Measurements from ENCODE around the gene PSAPL1.

The PSAPL1 gene

DNA sequence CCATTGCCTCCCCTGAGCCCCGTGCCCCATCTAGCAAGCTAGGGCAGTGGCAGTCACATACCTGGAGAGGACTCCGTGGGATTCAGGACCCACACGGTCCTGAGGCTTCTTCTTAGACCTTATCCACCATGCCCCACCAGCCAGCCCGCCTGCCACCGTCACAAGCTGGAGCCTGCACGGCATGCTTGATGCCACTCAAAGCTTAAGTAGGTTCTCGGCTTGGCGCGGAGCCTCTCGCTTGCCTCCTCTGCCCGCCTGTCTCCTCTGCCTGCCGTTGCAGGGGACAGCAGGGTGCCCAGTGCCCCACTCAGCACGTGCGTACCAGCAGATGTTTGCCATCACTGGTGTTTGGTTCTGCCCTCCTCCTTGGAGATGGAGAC lies 14.1 kb downstream of the PSAPL1 start:
- no peak for DNase-seq

DNA sequence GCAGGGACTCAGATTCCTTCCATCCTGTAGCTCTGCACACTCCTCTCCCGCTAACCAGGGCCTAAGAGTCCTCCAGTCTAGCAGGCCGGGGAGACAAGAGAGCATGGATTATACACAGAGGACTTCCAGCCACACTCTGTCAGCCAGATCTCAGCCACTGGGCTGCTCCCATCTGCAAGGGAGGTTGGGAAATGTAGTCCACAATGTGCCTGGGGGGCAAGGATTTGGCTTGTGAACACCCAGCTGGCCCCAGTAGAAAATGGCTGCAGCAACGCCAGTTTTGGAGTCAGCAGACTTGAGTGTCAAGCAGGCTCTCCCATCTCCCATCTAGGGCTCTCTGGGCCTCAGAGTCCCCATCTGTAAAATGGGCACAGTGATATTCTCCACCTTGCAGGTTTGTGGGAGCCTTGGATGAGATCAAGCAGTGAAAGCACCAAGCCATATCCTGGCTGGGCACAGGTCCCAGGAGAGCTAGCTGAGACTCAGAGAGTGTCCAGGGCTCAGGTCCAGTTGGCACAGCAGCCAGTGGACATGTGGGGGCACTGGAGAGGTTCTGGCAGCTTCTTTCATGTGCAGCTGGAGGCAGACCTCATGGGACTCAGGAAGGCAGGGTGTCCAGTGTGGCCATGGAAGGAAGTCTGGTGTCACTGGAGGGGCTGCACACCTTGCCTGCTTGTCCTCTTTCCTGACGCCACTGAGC lies 14.6 kb downstream of the PSAPL1 start:
- DNase-seq = no peak

DNA sequence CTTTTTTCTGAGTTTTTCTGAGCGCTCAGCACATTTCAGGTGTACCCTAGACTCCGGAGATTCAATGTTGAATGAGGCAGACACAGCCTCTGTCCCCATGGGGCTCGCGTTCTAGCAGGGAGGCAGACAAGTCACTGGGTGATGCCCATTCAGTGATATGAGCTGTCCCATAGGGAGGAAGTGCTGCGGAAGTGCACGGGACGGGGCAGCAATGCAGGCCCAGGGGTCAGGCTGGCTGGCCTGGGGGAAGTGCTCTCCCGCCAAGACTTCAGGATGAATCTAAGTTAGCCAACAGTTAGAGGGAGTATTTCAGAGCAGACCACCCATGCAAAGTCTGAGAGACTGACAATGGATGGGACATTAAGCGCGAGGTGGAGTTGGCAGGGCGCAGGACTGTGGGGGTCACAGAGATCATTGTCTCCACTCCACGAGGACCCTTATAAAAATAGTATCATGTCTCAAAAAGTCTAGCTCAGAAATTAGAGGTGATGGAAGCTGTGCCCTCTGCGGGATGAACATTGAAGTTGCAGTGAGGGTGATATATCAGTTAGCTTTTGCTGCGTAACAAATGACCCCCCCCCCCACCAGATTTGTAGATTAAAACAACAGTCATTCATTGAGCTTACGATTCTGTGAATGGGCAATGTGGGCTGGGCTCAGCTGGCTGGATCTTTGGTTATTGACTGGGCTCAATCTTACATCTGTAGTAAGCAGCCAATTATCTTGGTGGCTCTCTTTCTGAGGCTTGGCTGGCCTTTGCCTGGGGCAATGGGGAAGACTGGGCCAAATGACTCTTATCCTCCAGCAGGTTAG lies 16.4 kb downstream of the PSAPL1 start:
- no peak for DNase-seq

DNA sequence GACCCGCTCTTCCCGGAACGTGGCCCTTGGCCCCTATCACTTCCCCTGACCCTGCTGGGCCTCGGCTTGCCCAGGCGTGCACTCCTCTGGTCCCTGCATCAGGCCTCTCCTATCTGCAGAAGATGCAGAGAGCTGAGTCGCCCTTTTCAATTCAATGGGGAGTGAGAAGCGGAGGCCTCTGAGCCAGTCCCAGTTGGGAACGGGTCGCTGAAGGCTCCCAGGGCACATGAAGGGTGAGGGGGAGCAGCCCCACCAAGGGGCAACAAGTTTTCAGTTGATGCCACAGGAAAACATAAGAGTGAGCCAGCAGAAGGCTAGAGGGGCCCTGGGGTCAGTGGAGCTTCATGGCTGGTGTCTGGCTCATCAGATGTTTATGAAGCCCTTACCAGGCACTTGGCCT lies 17.1 kb downstream of the PSAPL1 start:
- DNase-seq = no peak

DNA sequence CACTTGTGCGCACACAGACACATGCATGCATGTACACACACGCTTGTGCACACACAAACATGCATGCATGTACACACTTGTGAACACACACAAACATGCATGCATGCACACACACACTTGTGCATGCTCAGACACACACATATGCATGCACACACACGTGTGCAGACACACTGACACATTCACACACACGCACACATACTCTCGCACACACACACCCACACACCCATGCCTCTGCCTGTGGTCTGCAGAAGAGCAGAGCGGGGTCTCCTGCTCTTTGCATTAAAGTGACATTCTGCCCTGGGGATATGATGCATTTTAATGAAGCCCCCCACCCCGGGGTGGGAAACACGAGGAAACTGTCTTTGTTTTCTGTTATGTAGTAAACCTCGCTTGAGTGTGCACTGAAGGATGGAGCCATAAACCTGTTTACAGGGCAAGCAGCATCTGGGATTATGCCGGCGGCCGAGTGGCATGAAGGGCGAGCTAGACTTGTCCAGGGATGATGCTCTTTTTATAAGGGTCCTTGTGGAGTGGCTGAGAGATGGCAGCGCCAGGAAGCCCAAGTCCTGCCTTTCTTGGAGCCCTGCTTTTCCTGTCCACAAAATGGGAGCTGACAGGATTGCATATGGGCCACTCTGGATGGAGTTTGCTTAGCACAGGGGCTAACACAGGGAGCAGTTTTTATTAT lies 17.8 kb downstream of the PSAPL1 start:
- DNase-seq = no peak

DNA sequence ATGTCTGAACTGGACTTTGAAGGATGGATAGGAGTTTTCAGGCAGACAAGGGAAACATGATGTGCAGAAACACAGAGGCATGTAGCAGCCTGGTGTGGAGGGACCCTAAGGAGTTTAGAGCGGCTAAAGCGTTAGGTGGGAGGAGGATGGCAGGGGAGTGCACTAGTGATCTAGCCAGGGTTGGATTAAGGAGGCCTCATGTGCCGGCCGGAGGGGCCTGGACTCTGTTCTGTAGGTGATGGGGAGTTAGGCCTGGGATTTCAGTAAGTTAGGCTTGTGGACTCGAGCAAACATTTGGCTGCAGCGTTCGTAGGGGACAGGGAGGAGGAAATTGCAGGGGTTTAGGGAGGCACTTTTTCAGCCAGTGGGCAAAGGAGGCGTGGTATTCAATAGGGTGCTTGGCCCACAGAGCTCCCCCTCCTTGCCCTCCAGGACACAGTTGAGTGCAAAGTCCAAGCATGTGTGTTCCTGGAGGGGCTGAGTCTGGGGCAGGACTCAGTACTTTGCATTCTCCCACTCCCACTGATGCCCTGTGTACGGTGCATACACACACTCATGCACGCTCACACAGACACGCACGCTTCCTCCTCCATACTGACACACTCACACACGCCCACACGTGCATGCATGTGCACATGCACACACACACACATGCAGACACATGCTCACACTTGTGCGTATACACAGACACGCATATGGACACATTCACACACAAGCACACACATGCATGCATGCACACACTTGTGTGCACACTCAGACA lies 18.6 kb downstream of the PSAPL1 start:
- DNase-seq = no peak

DNA sequence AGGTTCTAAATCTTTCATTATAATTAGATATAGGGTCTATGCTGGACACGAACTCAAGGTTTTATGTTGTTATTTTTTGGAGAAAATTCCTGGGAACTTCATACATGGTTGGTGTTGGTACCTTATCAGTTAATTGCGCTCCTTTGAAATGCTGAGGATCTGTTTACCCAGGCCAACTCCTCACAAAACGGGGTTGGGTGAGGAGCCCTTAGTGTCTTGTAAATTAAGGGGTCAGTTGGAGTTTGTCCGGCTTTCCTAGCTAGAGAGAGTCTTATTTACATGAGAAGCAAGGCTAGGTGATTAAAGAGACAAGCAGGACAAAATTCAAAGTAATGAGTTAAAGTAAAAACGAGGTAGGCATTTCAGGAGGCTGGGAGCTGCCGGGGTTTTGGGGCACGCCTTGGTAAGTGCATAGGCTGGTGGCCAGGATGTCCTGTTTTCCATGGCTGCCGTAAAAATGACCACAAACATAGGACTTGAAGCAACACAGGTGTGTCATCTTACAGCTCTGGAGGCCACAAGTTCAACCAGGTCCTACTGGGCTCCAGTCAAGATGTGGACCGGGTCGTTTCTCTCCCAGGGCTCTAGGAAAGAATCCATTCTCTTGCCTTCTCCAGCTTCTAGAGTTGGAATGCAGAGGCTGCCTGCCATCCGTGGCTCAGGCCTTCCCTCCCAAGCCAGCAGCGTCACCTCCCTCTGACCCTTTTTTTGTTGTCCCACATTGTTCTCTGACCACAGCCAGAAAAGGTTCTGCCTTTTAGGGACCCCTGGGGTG lies 19.8 kb downstream of the PSAPL1 start:
- DNase-seq = no peak

DNA sequence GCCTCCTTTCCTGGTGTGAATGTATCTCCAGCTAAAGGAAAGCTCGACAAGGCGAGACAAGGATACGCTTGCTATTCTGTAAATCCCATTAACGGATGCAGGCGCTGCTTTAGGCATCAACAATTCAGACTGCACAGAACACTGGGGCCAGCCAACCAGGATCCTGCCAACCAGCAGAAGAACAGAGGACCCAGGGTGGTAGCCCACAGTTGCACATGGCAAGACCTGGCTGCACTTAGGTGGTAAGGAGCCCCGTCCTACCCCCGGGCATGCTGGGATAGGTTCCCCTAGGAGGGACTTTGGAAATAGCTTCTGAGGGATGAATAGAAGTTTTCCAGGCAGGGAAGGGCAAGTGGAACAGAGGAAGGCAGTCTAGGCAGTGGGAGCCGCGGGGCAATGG lies 20.7 kb downstream of the PSAPL1 start:
- DNase-seq = no peak

DNA sequence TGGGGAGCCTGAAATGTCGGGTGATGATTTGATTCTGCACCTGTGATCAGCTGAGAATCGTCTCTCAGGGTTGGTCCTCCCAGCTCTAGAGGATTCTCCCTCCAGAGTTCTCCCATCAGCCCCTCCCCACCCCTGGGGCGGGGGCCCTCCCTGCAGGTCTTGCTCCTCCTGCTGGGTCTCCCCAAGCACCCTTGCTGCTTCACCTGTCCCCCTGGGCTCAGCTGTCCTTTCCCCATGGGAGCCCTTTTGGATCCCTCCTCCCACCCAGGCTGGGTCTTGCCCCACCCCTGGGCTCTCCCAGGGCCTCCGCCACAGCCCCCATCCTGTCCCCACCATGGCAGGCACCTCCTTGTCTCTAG lies 22.2 kb downstream of the PSAPL1 start:
- no peak for DNase-seq

DNA sequence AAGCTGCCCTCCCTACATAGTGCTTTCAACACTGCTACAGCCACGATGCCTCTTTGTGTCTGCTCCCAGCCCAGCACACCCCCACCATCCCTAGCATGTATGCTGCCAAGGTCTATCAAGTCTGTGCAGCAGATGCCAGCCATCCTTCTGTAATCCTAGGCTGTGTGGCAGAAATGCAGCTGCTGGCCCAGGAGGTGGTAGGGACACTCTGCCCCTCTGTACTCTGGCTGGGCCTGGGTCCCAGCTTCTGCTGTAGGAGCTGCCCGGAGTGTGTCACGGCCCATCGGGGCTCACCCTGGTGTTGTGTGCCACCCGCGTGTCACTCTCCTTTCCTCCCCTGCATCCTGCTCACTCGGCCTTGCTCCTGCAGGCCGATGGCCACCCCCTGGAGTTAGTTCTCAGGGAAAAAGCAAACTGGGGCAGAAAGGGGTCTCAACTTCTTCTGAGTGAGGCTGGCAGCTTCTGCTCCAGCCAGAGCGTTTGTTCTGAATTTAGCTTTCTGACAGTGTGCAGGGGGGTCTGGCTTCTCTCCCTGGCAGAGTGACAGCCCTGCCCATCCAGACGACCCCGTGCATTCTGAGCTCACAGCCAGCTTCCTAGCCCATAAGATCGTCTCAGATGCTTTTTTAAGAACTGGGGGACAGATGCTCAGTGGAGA lies 22.7 kb downstream of the PSAPL1 start:
- DNase-seq = no peak

DNA sequence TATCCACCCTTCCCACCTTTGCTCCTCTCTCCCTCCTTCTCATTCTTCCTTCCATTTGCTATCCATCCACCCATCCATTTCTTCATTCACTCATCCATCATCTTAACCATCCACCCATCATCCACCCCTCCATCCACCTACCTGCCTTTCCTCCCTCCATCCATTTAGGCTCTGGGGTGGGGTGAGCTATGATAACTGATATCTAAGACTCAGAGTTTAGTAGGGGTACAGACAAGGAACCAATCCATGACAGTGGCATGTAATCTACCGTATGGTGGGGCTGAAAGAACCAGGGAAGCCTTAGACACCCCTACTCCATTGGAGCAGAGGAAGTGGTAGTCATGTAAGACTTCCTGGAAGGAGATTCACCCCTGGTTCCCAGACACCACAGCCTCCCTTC lies 23.2 kb downstream of the PSAPL1 start:
- no peak for DNase-seq

DNA sequence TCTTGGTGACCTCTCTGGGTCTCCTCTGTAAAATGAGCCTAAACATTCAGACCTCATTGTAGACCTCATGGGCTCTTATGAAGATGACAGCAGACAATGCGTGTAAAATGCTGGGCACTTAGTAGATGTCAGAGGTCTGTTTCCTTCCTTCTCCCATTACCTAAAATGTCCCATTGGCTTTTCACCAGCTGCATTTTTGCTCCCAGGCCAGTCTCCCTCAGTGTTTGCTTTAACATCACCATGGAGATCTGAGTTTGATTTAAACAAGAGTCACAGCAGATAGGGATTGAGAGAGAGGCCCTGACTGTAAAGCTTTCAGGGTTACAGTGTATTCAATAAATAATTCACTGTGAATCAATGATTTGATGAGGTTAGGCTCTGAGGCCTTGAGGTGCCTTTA lies 24.3 kb downstream of the PSAPL1 start:
- DNase-seq = no peak

DNA sequence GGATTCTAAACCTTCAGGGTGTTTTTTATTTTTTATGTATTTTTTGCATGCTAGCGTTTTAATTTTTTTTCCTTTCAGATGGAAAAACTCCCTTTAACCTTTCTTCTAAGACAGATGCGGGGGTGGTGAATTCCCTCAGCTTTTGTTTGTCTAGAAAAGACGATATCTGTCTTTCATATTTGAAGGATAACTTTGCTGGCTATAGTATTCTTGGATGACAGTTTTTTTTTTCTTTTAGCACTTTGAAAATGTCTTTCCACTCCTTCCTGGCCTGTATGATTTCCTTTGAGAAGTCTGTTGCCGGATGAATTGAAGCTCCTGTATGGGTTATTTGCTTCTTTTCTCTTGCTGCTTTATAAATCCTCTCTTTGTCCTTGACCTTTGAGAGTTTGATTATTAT lies 26.6 kb downstream of the PSAPL1 start:
- no peak for DNase-seq

DNA sequence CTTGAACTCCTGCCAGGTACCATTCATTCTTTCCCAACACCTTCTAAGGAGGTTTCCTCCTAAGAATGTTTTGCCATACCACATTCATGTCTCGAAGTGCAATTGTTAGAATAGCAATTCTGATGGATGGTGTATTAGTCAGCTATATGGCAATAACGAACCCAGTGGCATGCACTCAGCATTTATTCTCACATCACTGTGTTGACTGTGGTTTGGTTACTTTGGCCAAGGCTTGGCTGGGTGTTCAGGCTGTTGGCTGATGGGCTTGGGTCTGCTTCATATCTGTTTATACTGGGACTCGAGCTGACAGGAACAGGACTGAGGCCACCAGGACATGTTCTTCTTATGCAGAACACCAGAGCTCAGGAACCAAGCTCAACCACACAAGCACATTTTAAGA lies 31.7 kb downstream of the PSAPL1 start:
- DNase-seq = no peak

DNA sequence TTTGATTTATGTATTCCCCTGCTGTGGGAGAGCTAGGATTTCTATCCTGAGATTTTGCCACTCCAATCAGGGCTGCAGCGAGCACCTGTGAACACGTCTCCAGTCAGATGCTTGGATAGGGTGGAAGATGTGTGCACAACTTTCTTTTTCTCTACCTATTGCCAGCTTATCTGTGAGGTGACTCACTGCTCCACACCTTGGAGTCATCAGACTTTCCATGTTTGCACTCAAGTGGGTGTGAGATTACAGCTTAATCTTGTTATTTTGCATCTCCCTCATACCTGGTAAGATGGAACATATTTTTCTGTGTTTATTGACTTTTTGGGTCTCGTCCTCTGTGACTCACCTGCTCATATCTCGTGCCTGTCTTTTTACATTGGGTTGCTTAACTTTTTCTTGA lies 32.2 kb downstream of the PSAPL1 start:
- no peak for DNase-seq

DNA sequence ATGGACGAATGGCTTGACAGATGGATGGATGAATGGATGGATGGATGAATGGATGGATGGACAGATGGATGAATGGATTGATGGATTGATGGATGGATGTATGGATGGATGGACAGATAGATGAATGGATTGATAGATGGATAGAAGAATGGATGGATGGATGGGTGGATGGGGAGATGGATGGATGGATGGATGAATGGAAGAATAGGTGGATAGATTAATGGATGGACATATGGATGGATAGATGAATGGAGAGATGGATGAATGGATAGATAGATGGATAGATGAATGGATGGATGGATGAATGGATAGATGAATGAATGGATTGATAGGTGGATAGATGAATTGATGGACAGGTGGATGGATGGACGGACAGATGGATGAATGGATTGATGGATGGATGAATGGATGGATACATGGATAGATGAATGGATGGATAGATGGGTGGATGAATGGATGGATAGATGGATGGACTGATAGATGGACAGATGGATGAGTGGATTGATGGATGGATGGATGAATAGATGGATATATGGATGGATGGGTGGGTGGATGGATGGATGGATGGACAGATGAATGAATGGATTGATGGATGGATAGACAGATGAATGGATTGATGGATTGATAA lies 33.9 kb downstream of the PSAPL1 start:
- DNase-seq = no peak

DNA sequence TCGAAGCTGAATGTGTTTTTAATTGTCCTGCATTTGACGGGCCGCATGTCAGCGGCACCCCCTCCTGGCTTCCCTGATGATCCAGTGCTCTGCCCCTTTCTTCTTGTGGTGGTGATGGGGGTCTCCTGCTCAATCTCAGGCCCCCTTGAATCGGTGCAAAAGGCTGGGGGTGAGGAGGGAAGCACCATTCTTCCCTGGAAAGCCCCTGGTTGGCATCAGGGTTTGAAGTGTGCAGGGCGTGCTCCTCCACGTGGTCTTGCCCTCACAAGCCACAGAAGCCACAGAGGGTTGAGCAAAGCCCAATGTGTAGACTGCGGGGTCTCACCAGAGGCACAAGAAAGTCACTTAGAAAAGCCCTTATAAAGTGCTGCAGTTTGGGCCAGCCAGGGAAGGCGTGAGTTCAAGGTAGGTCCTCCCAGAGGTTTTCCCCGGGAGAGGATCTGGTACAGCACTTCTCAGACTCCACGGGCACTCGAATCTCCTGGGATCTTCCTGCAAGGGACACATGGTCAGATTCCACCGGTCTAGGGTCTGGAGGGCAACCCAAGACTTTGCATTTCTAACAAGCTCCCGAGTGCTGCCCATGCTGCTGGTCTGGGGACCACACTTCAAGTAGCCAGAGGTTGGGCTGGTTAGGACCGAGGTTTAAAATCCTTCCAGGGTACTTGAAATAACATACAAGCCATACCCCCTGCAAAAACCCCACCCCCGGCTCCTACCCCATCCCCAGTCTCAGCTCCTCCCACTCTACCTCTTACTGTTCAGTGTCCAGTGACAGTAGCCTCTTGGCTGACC lies 35.1 kb downstream of the PSAPL1 start:
- DNase-seq = no peak

DNA sequence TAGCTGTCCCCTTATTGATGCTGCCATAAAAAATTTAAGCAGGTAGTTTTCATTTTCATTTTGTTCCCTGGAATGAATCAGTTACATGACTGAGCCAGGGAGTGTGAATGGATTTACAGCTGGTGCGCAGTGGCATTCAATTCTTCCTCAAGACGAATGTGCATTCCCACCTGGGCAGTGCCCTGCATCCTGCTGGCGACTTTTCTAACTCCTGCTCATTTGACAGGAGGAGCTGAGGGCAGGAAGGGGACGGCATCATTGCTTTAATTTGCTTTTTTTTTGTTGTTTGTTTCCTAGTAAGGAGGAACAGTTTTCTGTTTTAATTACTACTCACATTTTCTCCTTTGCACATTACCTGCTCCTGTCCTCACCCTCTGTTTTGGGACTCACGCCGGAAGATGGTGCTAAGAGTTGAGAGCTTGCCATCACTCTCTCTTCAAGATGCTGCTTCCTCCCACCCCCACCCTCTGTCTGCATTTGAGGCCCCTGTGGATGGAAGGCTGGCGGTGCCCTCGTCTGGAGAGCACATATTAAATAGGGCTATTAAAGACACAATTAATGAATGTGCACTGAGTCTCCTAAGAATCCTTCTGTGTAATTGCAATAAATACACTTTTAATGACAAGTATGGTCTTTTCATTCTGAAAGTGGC lies 35.8 kb downstream of the PSAPL1 start:
- DNase-seq = no peak

DNA sequence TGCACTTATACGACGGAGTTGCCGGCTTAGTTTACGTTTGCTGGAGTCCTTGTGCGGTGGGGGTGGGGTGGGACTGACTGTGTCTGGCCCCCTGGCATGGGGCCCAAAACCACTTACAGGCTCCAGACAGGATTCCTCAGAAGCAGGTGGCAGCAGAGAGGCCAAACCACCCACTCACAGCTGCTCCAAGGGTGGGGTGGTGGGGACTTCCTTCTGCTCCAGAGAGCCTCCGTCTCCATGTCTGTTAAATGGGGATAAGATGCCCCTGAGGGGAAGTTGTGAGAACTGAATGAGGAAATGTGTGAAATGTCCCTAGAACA lies 36.7 kb downstream of the PSAPL1 start:
- DNase-seq = peak in 4 of 58 donors; percentile 25 to 34 (median 28)

All from anterior cingulate cortex (tissue), 58 donors.